ENCODE results near the gene NECAB2.

NECAB2 gene

GRCh38 chr16:84045001-84045817 is 77.2 kb downstream of the NECAB2 start:
- no peak for DNase-seq (ENCODE audit: low read depth, low spot score)

GRCh38 chr16:84045818-84046470 is 77.9 kb downstream of the NECAB2 start:
- no peak for DNase-seq (ENCODE audit: low read depth, low spot score)

GRCh38 chr16:84047206-84047605 is 79.2 kb downstream of the NECAB2 start:
- DNase-seq (ENCODE audit: low read depth, low spot score), result no peak

GRCh38 chr16:84047626-84048025 is 79.6 kb downstream of the NECAB2 start:
- DNase-seq (ENCODE audit: low read depth, low spot score), result no peak

GRCh38 chr16:84048270-84048669 is 80.2 kb downstream of the NECAB2 start:
- no peak for DNase-seq (ENCODE audit: low read depth, low spot score)

GRCh38 chr16:84048871-84049270 is 80.8 kb downstream of the NECAB2 start:
- no peak for DNase-seq (ENCODE audit: low read depth, low spot score)

GRCh38 chr16:84049403-84050060 is 81.5 kb downstream of the NECAB2 start:
- DNase-seq (ENCODE audit: low read depth, low spot score), result no peak

GRCh38 chr16:84050316-84050715 is 82.3 kb downstream of the NECAB2 start:
- no peak for DNase-seq (ENCODE audit: low read depth, low spot score)

- no peak for DNase-seq (ENCODE audit: low read depth, low spot score)
Observed at GRCh38 chr16:84052071-84052622, 84.1 kb downstream of the NECAB2 start.

All from iPS DF 19.7 (cell line).